LNCAP (cell line): ENCODE measurements around the gene GPRASP2.

Experiments
- CTCF ChIP-seq: fragments of 450-650 bp; IDR thresholded peaks from 2 replicates; pipeline ENCODE4 v1.5.1; 2017; ENCODE audit warnings: mild to moderate bottlenecking

The GPRASP2 gene

GRCh38 chrX:102727761-102728160 lies 15.5 kb downstream of the GPRASP2 start:
- TF ChIP-seq CTCF, result no peak

GRCh38 chrX:102728646-102729045 lies 16.4 kb downstream of the GPRASP2 start:
- no peak for TF ChIP-seq CTCF

- TF ChIP-seq CTCF, result no peak
These were observed 27.4 kb downstream of the GPRASP2 start for GRCh38 chrX:102739657-102740056.

GRCh38 chrX:102744307-102744706 lies 32.1 kb downstream of the GPRASP2 start:
- no peak for TF ChIP-seq CTCF

DNA sequence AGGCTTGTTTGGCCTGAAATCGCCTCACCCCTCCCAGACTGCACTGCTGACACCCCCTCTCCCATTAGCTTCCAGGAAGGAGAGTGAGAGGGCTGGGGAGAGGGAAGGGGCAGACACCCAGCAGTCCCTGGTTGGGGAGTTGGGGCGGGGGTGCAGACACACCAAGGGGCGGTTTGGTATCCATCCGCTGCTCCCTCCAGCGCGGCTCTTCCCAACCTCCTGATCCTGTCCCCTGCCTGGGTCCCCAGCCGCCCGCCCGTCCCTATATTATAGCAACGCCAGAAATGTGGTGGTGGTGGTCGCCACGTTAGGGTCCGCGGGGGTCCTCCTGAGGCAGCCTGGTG lies 33.2 kb downstream of the GPRASP2 start:
- no peak for TF ChIP-seq CTCF

- TF ChIP-seq CTCF, result no peak
These were observed 33.8 kb downstream of the GPRASP2 start for GRCh38 chrX:102745857-102746584.

DNA sequence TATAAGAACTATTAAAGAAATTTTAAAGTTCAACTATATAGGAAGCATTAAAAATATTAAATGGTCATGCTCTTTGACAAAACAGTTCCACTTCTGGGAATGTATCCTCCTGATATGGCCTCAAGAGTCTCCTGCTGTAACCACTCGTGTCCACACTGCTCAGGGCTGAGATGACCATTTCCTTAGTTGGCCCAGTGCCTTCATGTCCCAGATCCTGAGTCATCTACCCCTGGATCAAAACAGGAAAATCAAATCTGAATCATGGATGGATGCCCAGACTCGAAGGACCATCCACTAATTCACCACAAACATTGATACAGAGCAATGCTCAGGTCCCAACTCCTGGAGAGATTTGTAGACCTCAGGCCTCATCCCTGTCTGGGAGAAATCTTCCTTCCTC lies 53.0 kb downstream of the GPRASP2 start:
- no peak for TF ChIP-seq CTCF

DNA sequence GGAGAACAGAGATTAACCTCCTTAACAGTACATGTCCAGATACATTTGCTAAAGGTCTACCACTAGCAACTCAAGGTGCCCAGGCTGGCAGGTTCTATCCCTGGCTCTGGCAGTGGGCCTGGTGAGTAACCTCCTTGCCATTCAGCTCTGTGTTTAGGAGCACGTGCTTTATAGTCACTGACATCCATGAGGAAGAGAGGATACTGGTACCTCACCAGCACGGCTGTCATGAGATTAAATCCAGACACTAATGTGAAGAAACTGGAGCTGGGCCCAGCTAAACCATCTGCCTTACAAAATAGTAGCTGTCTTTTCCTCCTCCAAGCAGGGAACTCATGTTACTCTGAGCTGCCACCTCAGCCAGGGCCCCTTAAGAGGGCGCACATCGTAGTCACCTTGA lies 53.6 kb downstream of the GPRASP2 start:
- TF ChIP-seq CTCF, result no peak
